Activated B cell treated with CpG ODN at 0.5 μM for 24 hours (primary cell): ENCODE measurements around the gene PIP5K1B. TPM values are rescaled to one million over a fixed set of nuclear protein-coding genes. Genes with fewer than 3 reads are reported as not detected.

Experiments used
- ATAC-seq: fragments of 200-7000 bp; cut with Tn5 transposase; one replicate; pipeline ENCODE4 v1.10.0; 2021; ENCODE audit warnings: low read depth, mild to moderate bottlenecking, moderate library complexity
- CTCF ChIA-PET: fragments of 350-600 bp; sonication (Branson Sonifier 250); formaldehyde crosslinking; loops from one replicate; lab custom pipeline; 2021; ENCODE audit warnings: antibody characterized with exemption; lab: Charles Lee
- POLR2A ChIA-PET: fragments of 350-600 bp; sonication (Branson Sonifier 250); formaldehyde crosslinking; loops from one replicate; lab custom pipeline; 2021; ENCODE audit warnings: antibody characterized with exemption; lab: Charles Lee
- DNase-seq: peaks from one replicate; pipeline ENCODE4 v3.0.0; 2022
- H3K27ac Mint-ChIP-seq: one replicate; pipeline ENCODE4 v1.8.0; 2020; ENCODE audit warnings: mixed read lengths
- H3K27me3 Mint-ChIP-seq: one replicate; pipeline ENCODE4 v1.8.0; 2021; ENCODE audit warnings: mixed read lengths
- H3K36me3 Mint-ChIP-seq: one replicate; pipeline ENCODE4 v1.8.0; 2021; ENCODE audit warnings: low read depth, mixed read lengths
- H3K4me1 Mint-ChIP-seq: one replicate; pipeline ENCODE4 v1.8.0; 2021; ENCODE audit warnings: mixed read lengths
- H3K4me3 Mint-ChIP-seq: one replicate; pipeline ENCODE4 v1.8.0; 2020; ENCODE audit warnings: mild to moderate bottlenecking, mixed read lengths
- H3K9me3 Mint-ChIP-seq: one replicate; pipeline ENCODE4 v1.8.0; 2020; ENCODE audit warnings: mixed read lengths
- intact Hi-C: fragments of 100-400 bp; cut with micrococcal nuclease; formaldehyde crosslinking; loops from one replicate; pipeline ENCODE4 v1.15.1; 2024
- total RNA-seq: library from RNA; stranded (reverse); gene quantifications from 2 replicates; pipeline ENCODE4 v1.2.3, GENCODE V29; 2022
- TF ChIP-seq, protein P1 (sequence below): fragments of 200-600 bp; IDR thresholded peaks from one replicate; pipeline ENCODE4 v1.8.0; 2022; ENCODE audit warnings: antibody characterized with exemption, mild to moderate bottlenecking

Gene PIP5K1B, protein sequence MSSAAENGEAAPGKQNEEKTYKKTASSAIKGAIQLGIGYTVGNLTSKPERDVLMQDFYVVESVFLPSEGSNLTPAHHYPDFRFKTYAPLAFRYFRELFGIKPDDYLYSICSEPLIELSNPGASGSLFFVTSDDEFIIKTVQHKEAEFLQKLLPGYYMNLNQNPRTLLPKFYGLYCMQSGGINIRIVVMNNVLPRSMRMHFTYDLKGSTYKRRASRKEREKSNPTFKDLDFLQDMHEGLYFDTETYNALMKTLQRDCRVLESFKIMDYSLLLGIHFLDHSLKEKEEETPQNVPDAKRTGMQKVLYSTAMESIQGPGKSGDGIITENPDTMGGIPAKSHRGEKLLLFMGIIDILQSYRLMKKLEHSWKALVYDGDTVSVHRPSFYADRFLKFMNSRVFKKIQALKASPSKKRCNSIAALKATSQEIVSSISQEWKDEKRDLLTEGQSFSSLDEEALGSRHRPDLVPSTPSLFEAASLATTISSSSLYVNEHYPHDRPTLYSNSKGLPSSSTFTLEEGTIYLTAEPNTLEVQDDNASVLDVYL
- 17.1 and 22.0 TPM in 2 replicates for total RNA-seq

GRCh38 chr9:68704814-68705530 is at the start of gene PIP5K1B:
PIP5K1B (plus strand) TSS chr9:68705240; CDS start chr9:68822615, 117,375 bp downstream.
- Mint-ChIP-seq H3K27ac (peak within 1 kb of the TSS; percentile 82), H3K36me3 (peaks cover 9% of the 10 kb centered on the region), H3K4me3 (peak within 1 kb of the TSS; percentile 97), H3K27me3 (no peaks in the 10 kb centered on the region), H3K9me3 (no peaks in the 10 kb centered on the region), H3K4me1 (peaks cover 50% of the 10 kb centered on the region)
- ATAC-seq (peak; percentile 85), DNase-seq (peak; percentile 76)
- TF ChIP-seq, protein P1, sequence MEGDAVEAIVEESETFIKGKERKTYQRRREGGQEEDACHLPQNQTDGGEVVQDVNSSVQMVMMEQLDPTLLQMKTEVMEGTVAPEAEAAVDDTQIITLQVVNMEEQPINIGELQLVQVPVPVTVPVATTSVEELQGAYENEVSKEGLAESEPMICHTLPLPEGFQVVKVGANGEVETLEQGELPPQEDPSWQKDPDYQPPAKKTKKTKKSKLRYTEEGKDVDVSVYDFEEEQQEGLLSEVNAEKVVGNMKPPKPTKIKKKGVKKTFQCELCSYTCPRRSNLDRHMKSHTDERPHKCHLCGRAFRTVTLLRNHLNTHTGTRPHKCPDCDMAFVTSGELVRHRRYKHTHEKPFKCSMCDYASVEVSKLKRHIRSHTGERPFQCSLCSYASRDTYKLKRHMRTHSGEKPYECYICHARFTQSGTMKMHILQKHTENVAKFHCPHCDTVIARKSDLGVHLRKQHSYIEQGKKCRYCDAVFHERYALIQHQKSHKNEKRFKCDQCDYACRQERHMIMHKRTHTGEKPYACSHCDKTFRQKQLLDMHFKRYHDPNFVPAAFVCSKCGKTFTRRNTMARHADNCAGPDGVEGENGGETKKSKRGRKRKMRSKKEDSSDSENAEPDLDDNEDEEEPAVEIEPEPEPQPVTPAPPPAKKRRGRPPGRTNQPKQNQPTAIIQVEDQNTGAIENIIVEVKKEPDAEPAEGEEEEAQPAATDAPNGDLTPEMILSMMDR, result no peak
- intact Hi-C loops, result loop anchor here (1.0 to 5.0 kb wide), 6 partner anchors 20 to 1712 kb away; partner anchors contain the start of gene FXN
- CTCF ChIA-PET, result interaction anchor here (0.7 to 1.9 kb wide), 8 partner anchors 19 to 295 kb away, joined by 3 to 8 read pairs (median 4); a partner anchor contains a TSS
- POLR2A ChIA-PET, result interaction anchor here (0.5 to 3.8 kb wide), 13 partner anchors 12 to 121 kb away, joined by 3 to 31 read pairs (median 4); a partner anchor contains a TSS

GRCh38 chr9:68664036-68664435 is 41.0 kb upstream of the PIP5K1B start:
- H3K4me3 Mint-ChIP-seq, result no peak overlapping the region
- ChIA-PET POLR2A (no interaction called here), CTCF (no interaction called here)
- H3K27ac Mint-ChIP-seq, result no peak overlapping the region
- TF ChIP-seq, protein P1, result no peak
- peaks cover 3% of the 10 kb centered on the region for H3K9me3 Mint-ChIP-seq
- no peaks in the 10 kb centered on the region for H3K36me3 Mint-ChIP-seq
- intact Hi-C loops, result no loop called here
- ATAC-seq (no peak), DNase-seq (no peak)
- peaks cover 11% of the 10 kb centered on the region for H3K4me1 Mint-ChIP-seq
- no peaks in the 10 kb centered on the region for H3K27me3 Mint-ChIP-seq

DNA sequence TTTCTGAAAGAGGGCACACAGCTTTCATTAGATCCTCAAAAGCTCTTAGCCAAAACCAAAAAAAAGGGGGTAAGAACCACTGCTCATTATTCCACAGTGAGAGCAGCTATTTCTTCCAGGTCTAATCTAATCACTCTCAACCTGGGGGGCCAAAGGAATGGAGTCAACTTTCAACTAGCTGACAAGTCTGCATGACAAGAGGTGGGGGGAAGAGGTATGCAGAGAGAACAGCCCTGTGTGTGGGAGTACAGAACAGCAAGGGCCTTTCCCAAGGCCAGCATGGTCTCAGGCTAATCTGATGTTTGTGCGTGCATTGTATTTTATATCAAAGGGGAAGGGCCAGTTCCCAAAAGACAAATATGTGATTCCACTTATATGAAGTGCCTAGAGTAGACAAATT is 36.9 kb upstream of the PIP5K1B start:
- TF ChIP-seq, protein P1, result no peak
- no peak overlapping the region for H3K4me3 Mint-ChIP-seq
- H3K27ac Mint-ChIP-seq, result no peak overlapping the region
- intact Hi-C loops, result no loop called here
- ChIA-PET CTCF (interaction anchor here (1.1 kb wide), 1 partner anchor 85 kb away, joined by 5 read pairs; no protein-coding TSS in a partner anchor), POLR2A (no interaction called here)
- DNase-seq, result no peak
- peaks cover 11% of the 10 kb centered on the region for H3K4me1 Mint-ChIP-seq
- no peak for ATAC-seq
- no peaks in the 10 kb centered on the region for H3K27me3 Mint-ChIP-seq
- no peaks in the 10 kb centered on the region for H3K36me3 Mint-ChIP-seq
- H3K9me3 Mint-ChIP-seq, result no peaks in the 10 kb centered on the region

GRCh38 chr9:68669218-68669617 is 35.8 kb upstream of the PIP5K1B start:
- H3K36me3 Mint-ChIP-seq, result no peaks in the 10 kb centered on the region
- TF ChIP-seq, protein P1, result no peak
- ChIA-PET CTCF (no interaction called here), POLR2A (no interaction called here)
- H3K4me3 Mint-ChIP-seq, result no peak overlapping the region
- no peaks in the 10 kb centered on the region for H3K9me3 Mint-ChIP-seq
- ATAC-seq (no peak), DNase-seq (no peak)
- no peak overlapping the region for H3K27ac Mint-ChIP-seq
- H3K4me1 Mint-ChIP-seq, result peaks cover 6% of the 10 kb centered on the region
- no peaks in the 10 kb centered on the region for H3K27me3 Mint-ChIP-seq
- intact Hi-C loops, result no loop called here

DNA sequence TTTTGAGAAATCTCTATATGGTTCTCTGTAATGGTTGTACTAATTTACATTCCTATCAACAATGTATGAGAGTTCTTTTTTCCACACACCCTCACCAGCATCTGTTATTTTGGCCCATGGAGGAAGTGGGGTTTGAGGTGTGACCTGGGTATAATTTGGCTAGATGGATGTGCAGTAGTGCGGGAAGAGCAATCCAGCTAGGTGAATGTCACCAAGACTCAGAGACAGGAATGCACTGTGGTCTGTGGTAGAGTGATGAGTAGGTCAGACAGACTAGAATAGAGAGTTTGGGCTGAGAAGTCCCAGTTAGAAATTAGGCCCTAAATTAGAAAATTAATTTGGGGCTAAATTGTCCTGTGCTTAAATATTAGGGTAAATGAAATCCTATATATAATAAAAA is 32.8 kb upstream of the PIP5K1B start:
- DNase-seq (no peak), ATAC-seq (no peak)
- TF ChIP-seq, protein P1, result no peak
- CTCF ChIA-PET, result no interaction called here
- no peaks in the 10 kb centered on the region for H3K27me3 Mint-ChIP-seq
- intact Hi-C loops, result no loop called here
- POLR2A ChIA-PET, result no interaction called here
- H3K4me3 Mint-ChIP-seq, result no peak overlapping the region
- peaks cover 11% of the 10 kb centered on the region for H3K4me1 Mint-ChIP-seq
- no peak overlapping the region for H3K27ac Mint-ChIP-seq
- H3K36me3 Mint-ChIP-seq, result no peaks in the 10 kb centered on the region
- H3K9me3 Mint-ChIP-seq, result no peaks in the 10 kb centered on the region
